ENCODE data around the gene TMEM238L.

TMEM238L gene

DNA sequence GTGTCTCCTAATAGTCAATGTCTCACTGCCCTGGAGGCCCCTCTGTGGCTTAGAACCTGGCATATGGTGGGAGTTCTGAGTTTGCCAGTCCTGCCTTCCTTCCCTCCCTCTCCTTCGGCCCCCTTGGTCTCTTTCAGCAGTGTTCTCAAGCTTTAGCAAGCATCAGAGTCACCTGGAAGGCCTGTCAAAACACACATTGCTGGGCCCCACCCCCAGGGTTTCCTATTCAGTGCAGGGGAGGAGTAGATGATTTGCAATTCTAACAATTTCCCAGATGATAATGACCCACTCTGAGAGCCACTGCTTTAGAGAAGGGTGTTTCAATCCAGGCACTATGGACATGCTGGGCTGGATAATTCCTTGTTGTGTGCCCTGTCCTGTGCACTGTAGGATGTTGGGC is 47.7 kb downstream of the TMEM238L start:
- ChIA-PET POLR2A (no interaction called here), CTCF (no interaction called here)
- TF ChIP-seq, protein P1, sequence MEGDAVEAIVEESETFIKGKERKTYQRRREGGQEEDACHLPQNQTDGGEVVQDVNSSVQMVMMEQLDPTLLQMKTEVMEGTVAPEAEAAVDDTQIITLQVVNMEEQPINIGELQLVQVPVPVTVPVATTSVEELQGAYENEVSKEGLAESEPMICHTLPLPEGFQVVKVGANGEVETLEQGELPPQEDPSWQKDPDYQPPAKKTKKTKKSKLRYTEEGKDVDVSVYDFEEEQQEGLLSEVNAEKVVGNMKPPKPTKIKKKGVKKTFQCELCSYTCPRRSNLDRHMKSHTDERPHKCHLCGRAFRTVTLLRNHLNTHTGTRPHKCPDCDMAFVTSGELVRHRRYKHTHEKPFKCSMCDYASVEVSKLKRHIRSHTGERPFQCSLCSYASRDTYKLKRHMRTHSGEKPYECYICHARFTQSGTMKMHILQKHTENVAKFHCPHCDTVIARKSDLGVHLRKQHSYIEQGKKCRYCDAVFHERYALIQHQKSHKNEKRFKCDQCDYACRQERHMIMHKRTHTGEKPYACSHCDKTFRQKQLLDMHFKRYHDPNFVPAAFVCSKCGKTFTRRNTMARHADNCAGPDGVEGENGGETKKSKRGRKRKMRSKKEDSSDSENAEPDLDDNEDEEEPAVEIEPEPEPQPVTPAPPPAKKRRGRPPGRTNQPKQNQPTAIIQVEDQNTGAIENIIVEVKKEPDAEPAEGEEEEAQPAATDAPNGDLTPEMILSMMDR (IDR thresholded peaks at IDR 0.05; ENCODE audit: insufficient read depth, low read length, missing control alignments) = no peak
- no peak overlapping the region for H3K4me3 ChIP-seq (ENCODE audit: low read depth, low read length)
- no peak for DNase-seq (ENCODE audit: low read depth, low spot score)

DNA sequence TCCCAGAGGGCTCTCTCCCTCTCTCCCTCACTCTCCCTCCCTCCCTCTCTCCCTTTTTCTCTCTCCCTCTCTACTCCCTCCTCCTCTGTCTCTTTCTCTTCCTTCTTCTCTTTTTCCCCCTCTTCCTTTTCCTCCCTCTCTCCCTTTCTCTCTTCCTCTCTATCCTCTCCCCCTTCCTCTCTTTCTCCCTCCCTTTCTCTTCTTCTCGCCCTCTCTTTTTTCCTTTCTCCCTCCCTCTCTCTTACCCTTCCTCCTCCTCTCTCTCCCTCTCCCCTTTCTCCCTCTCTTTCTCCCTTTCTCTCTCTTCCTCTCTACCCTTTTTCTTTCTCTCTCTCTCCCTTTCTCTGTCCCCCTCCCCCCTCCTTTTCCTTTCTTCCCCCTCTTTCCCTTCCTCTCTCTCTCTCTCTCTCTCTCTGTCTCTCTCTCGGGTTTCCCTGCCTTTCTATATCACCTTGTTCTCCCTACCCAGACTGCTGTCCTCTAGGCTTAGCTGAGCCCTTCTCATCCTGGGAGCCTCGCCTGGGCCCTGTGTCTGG is 48.2 kb downstream of the TMEM238L start:
- no peak for DNase-seq (ENCODE audit: low read depth, low spot score)
- TF ChIP-seq, protein P1 (IDR thresholded peaks at IDR 0.05; ENCODE audit: insufficient read depth, low read length, missing control alignments) = no peak
- POLR2A ChIA-PET = no interaction called here
- H3K4me3 ChIP-seq (ENCODE audit: low read depth, low read length) = no peak overlapping the region
- CTCF ChIA-PET = interaction anchor here (1.3 kb wide), 2 partner anchors 19 to 109 kb away, joined by 3 to 6 read pairs; no protein-coding TSS in a partner anchor

DNA sequence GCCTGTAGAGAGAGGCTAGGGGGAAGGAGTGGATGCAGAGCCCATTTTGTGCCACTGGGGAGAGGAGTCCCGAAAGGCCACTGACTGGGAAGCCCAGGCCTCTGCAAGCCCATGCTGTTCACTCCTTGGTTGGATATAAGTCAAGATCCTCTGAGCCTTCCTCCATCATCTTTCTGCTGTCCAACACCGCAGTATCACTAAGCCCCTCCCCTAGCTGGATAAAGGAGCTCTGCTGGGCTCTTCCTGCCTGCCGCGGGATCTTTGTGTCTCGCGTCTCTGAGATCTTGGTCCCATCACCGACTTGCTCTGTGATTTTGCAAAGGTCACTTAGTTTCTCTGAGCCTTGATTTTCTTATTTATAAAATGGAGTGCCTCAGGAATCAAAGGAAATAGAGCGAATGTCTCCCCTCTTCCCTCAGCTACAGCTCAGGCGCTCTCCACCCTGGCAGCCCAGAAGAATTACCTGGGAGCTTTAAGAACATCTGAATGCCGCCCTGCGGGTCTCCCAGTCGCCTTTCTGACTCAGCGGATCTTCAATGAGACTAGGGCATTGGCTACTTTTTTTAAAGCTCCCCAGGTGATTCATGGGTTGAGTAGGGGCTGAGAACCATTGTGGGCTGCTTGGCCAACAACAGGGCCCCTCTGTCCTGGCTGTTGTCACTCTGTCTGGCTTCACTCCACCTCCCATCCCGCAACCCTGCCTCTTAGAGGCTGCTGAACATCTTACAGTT is 48.9 kb downstream of the TMEM238L start:
- DNase-seq (ENCODE audit: low read depth, low spot score) = no peak
- TF ChIP-seq, protein P1 (IDR thresholded peaks at IDR 0.05; ENCODE audit: insufficient read depth, low read length, missing control alignments) = no peak
- H3K4me3 ChIP-seq (ENCODE audit: low read depth, low read length) = no peak overlapping the region
- CTCF ChIA-PET = interaction anchor here (1.3 kb wide), 2 partner anchors 18 to 109 kb away, joined by 3 to 6 read pairs; no protein-coding TSS in a partner anchor
- POLR2A ChIA-PET = no interaction called here

DNA sequence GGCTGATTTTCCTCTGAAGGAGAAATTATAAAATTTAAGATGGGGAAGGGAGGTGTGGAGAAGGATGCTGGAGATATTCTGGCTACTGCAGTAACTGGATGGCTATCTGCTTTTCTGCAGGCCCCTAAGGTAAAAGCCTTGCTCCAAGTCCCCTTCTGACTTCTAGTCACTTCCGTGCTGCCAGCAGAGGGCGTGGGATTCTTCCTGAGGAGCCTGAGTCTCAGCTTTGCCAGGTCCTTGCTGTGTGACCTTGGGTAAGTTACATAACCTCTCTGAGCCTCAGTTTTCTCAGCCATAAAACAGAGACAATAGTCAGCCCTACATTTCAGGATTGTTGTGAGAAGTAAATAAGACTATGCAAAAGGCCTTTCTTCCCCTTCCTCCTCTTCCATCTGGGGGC is 49.8 kb downstream of the TMEM238L start:
- CTCF ChIA-PET = no interaction called here
- H3K4me3 ChIP-seq (ENCODE audit: low read depth, low read length) = no peak overlapping the region
- no peak for DNase-seq (ENCODE audit: low read depth, low spot score)
- TF ChIP-seq, protein P1 (IDR thresholded peaks at IDR 0.05; ENCODE audit: insufficient read depth, low read length, missing control alignments) = peak; percentile 29
- POLR2A ChIA-PET = no interaction called here

DNA sequence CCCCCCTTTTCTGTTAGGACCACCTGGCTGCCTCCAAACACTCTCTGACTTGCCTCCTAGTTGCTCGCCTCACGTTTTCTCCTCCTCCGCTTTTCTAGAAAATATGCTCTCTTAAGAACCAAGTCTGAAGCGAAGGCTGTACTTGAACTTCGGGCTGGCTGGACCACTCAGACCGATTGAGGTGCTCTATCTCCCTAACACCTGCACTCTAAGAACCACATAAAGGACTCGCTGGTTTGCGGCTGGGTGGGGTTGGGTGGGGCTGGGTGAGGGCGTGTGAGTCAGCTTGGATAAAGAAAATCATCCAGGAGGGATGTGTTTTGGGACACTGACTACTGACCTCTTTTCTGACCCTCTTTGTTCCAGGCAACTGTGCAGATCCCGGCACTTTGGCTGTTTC is 51.2 kb downstream of the TMEM238L start:
- CTCF ChIA-PET = interaction anchor here (1.4 kb wide), 1 partner anchor 16 kb away, joined by 7 read pairs; no protein-coding TSS in a partner anchor
- H3K4me3 ChIP-seq (ENCODE audit: low read depth, low read length) = no peak overlapping the region
- no peak for DNase-seq (ENCODE audit: low read depth, low spot score)
- POLR2A ChIA-PET = no interaction called here
- TF ChIP-seq, protein P1 (IDR thresholded peaks at IDR 0.05; ENCODE audit: insufficient read depth, low read length, missing control alignments) = no peak

DNA sequence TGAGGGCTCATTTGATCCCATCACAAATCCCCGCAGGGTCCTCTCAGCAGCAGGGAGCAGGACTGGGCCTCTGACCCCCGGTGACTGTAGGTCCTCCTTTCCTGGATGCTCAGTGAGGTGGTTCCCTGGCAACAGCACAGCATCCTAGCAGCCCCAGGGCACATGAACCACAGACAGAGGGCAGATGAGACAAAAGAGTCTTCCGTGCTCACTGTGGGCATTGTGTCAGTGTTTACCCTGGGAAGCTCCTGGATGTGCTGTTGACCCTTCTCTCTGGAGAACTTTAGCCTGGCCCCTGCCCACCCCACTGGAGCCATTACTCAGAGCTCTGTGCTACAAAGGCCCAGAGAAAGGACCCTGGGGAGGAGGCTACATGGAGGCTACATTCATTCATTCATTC is 52.3 kb downstream of the TMEM238L start:
- no peak for DNase-seq (ENCODE audit: low read depth, low spot score)
- H3K4me3 ChIP-seq (ENCODE audit: low read depth, low read length) = no peak overlapping the region
- TF ChIP-seq, protein P1 (IDR thresholded peaks at IDR 0.05; ENCODE audit: insufficient read depth, low read length, missing control alignments) = no peak
- CTCF ChIA-PET = interaction anchor here (1.3 kb wide), 1 partner anchor 14 kb away, joined by 4 read pairs; no protein-coding TSS in a partner anchor
- POLR2A ChIA-PET = no interaction called here
